Small intestine (tissue), 7 donors: ENCODE results near the gene PHTF2. TPM values are rescaled to one million over a fixed set of nuclear protein-coding genes. Genes with fewer than 3 reads are reported as not detected.

Source experiments
- DNase-seq, 2 donors: peaks; one replicate each; pipeline versions ENCODE4 v3.0.0 to v3.0.0-alpha.2; 2013
- FAIRE-seq: peaks from 2 replicates; lab custom pipeline; 2012; peaks lifted over from hg19 to GRCh38; lab: Jason Lieb, UNC
- H3K27ac ChIP-seq, 3 donors: one replicate each; pipeline ENCODE4 v1.5.1; 2013; ENCODE audit warnings: low read length in 2 of 3, mild to moderate bottlenecking in 2 of 3, control low read depth in 1 of 3, inconsistent platforms in 1 of 3, low read depth in 1 of 3, moderate library complexity in 1 of 3
- H3K27me3 ChIP-seq, 3 donors: one replicate each; pipeline ENCODE4 v1.6.1; 2013; ENCODE audit warnings: low read length in 3 of 3, inconsistent platforms in 1 of 3; ENCODE audit not compliant: control insufficient read depth in 3 of 3, insufficient read depth in 3 of 3
- H3K36me3 ChIP-seq, 3 donors: one replicate each; pipeline ENCODE4 v1.6.1; 2013; ENCODE audit warnings: low read length in 3 of 3, inconsistent platforms in 1 of 3, low read depth in 1 of 3, mild to moderate bottlenecking in 1 of 3, moderate library complexity in 1 of 3; ENCODE audit not compliant: control insufficient read depth in 3 of 3, insufficient read depth in 2 of 3
- H3K4me1 ChIP-seq, 3 donors: one replicate each; pipeline ENCODE4 v1.6.1; 2013; ENCODE audit warnings: low read length in 2 of 3, inconsistent platforms in 1 of 3, low read depth in 1 of 3, mild to moderate bottlenecking in 1 of 3, moderate library complexity in 1 of 3; ENCODE audit not compliant: control insufficient read depth in 3 of 3, insufficient read depth in 2 of 3
- H3K4me3 ChIP-seq, 3 donors: one replicate each; pipeline ENCODE4 v1.5.1; 2013; ENCODE audit warnings: low read length in 3 of 3, control low read depth in 1 of 3, inconsistent platforms in 1 of 3, low read depth in 1 of 3, mild to moderate bottlenecking in 1 of 3, moderate library complexity in 1 of 3
- H3K9me3 ChIP-seq, 2 donors: one replicate each; pipeline ENCODE4 v1.6.1; 2013; ENCODE audit warnings: low read depth in 1 of 2, low read length in 1 of 2; ENCODE audit not compliant: control insufficient read depth in 2 of 2, insufficient read depth in 1 of 2
- WGBS, 3 donors: extraction: QIAGEN DNeasy Blood & Tissue Kit; methylation state at CpG; one replicate each; pipeline ENCODE4 v1.1.7; 2013; 5-methylcytosine and 5-hydroxymethylcytosine counted together
- polyA plus RNA-seq, 4 donors: library from polyadenylated mRNA; stranded (reverse) in 3 of 4; unstranded in 1 of 4; fragments of 200-250 nt in 3 of 4; fragments of 120-200 nt in 1 of 4; gene quantifications; one replicate each; pipeline versions ENCODE4 v1.2.1 to v1.2.3, GENCODE V29; 2013
- donor health status: healthy with polysubstance abuse.
- donor health status: control.
- donor health status: control.
- donor health status: Bipolar disorder and iron deficiency.
- donor health status: healthy.

Gene PHTF2
- polyA plus RNA-seq, 4 donors, result 1.8 to 10.1 (median 2.7) TPM

DNA sequence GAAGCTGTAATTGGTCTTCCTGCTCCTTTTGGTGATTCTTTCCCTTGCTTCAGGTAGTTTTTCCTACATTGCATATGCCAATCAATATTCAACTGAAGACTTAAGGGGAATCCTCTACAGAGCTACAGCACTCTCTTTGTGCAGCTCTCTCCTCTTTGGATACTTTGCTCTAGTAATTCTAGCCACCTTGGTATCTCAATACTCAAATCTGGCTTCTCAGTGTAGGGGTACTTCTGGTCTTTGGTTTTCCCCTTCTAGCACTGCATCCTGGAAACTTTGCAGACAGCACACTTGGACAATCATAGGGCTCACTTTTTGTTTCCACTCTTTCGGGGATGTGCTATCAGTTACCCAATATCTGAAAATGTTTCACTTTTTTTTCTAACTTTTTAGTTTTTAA is 9.9 kb downstream of the PHTF2 start:
- peaks cover 0 to 2% (median 0%) of the 10 kb centered on the region in 3 donors for H3K36me3 ChIP-seq
- DNase-seq (no peak), FAIRE-seq (no peak)
- H3K27me3 ChIP-seq, result no peaks in the 10 kb centered on the region
- H3K4me3 ChIP-seq, result no peak overlapping the region
- peaks cover 0 to 12% of the 10 kb centered on the region in 2 donors for H3K9me3 ChIP-seq
- WGBS, 3 donors, result 84 to 98% (median 90%) methylated on average over 1 of the region's 1 CpG
- H3K4me1 ChIP-seq, result no peaks in the 10 kb centered on the region
- H3K27ac ChIP-seq, result no peak overlapping the region

DNA sequence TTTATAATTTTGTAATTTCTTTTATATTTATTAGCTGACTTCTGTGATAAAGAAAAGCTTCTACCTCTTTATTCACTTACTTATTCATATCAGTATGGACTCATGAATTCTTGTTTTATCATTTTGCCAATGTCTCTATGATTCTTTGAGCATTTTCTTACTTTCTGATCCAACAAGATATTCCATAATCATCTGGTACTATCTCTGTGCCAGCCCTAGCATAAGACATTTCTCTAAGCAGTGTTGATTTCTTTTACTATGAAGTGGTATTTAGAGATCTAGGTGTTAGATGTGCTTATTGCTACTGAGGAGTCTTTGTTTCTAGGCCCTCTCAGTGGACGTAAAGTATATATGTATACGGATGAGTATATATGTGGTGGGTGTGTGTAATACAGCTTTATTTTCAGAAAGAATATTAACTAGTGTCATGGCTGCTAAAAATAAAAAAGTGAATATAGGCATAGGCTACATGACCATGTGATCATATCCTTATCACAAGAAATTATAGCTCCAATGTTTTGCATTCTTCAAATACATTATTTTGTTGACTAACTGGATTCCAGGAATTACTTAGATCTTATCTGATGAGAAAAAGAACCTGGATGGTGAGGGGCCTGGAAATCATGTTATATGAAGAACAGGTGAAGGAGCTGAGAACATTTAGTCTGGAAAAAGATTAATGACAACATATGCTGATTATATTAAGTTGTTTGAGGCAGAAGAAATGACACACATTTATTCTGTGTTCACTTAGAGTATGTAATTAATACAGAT is 13.1 kb downstream of the PHTF2 start:
- DNase-seq (no peak), FAIRE-seq (no peak)
- H3K9me3 ChIP-seq, result peaks cover 0 to 11% of the 10 kb centered on the region in 2 donors
- no peaks in the 10 kb centered on the region for H3K27me3 ChIP-seq
- 93 to 99% (median 96%) methylated on average over 2 of the region's 2 CpGs for WGBS, 3 donors
- no peaks in the 10 kb centered on the region for H3K4me1 ChIP-seq
- H3K36me3 ChIP-seq, result no peaks in the 10 kb centered on the region
- H3K4me3 ChIP-seq, result no peak overlapping the region
- no peak overlapping the region for H3K27ac ChIP-seq

DNA sequence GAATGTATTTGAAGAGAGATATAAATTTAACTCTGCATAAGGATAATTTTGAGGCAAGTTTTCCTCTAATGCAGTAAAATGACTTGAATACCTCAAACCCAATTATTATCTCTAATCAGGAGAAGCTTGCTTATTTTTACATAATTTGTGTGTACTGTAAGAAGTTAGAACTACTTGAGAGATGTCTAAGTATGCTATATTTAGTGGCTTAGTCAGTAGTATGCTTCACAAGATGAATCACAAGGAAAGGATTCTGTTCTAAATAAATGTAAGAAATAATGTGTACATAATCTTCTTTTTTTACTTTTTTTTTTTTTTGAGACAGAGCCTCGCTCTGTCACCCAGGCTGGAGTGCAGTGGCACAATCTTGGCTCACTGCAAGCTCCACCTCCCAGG is 13.7 kb downstream of the PHTF2 start:
- H3K9me3 ChIP-seq, result peaks cover 0 to 12% of the 10 kb centered on the region in 2 donors
- H3K36me3 ChIP-seq, result no peaks in the 10 kb centered on the region
- H3K27ac ChIP-seq, result no peak overlapping the region
- no peaks in the 10 kb centered on the region for H3K4me1 ChIP-seq
- H3K4me3 ChIP-seq, result no peak overlapping the region
- H3K27me3 ChIP-seq, result no peaks in the 10 kb centered on the region
- WGBS, 3 donors, result 88 to 100% (median 100%) methylated on average over 1 of the region's 1 CpG
- FAIRE-seq (no peak), DNase-seq (no peak)

DNA sequence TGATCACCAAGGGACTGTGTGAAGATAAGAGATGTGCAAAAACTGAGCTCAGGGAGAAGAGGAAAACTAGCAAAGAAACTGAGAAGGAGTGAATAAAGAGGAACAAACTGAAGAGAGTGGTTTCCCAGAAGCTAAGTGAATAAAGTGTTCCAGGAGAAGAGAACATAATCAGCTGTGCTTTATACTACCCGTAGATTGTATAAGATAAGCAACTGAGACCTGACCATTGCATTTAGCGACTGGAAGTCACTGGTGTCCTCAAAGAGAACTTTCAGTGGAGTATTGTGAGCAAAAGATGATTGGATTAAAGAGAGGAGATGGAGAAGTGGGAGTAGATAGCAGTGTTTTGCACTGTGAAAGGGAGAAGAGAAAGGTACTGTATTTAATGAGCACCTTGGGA is 14.6 kb downstream of the PHTF2 start:
- H3K36me3 ChIP-seq, result no peaks in the 10 kb centered on the region
- FAIRE-seq (no peak), DNase-seq (no peak)
- H3K4me3 ChIP-seq, result no peak overlapping the region
- H3K4me1 ChIP-seq, result no peaks in the 10 kb centered on the region
- H3K27ac ChIP-seq, result no peak overlapping the region
- H3K27me3 ChIP-seq, result no peaks in the 10 kb centered on the region
- peaks cover 0 to 19% of the 10 kb centered on the region in 2 donors for H3K9me3 ChIP-seq
- 82 to 93% (median 92%) methylated on average over 2 of the region's 2 CpGs for WGBS, 3 donors

DNA sequence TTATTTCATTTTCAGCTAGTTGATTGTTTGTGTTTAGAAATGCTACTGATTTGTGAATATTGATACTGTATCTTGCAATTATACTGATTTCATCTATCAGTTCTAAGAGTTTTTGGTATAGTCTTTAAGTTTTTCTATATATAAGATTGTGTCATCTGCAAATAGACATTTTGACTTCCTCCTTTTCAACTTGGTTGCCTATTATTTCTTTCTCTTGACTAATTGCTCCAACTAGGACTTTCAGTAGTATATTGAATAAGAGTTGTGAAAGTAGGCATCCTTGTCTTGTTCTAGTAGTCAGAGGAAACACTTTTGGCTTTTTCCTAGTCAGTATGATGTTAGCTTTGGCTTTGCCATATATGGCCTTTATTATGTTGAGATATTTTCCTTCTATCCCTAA is 20.4 kb downstream of the PHTF2 start:
- Histone ChIP-seq H3K4me1 (no peaks in the 10 kb centered on the region), H3K27ac (no peak overlapping the region), H3K9me3 (peaks cover 7 to 40% of the 10 kb centered on the region in 2 donors), H3K27me3 (no peaks in the 10 kb centered on the region), H3K36me3 (peaks cover 0 to 9% (median 2%) of the 10 kb centered on the region in 3 donors), H3K4me3 (no peak overlapping the region)
- DNase-seq (no peak), FAIRE-seq (no peak)

DNA sequence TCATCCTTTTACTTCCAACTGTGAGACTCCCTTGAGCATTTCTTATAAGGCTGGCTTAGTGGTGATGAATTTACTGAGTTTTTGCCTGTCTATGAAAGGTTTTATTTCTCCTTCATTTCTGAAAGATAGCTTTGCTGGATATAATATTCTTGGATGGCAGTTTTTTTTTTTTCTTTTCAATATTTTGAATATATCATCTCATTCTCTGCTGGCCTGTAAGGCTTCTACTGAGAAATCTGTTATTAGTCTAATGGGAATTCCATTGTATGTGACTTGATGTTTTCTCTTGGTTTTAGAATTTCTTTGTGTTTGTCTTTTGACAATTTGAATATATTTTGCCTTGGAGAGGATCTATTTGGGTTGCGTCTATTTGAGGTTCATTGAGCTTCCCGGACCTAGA is 22.4 kb downstream of the PHTF2 start:
- no peak overlapping the region for H3K27ac ChIP-seq
- no peak for FAIRE-seq
- no peaks in the 10 kb centered on the region for H3K27me3 ChIP-seq
- H3K36me3 ChIP-seq, result peaks cover 0 to 9% (median 2%) of the 10 kb centered on the region in 3 donors
- H3K9me3 ChIP-seq, result peaks cover 7 to 50% of the 10 kb centered on the region in 2 donors
- 98 to 100% (median 99%) methylated on average over 2 of the region's 2 CpGs for WGBS, 3 donors
- DNase-seq, result no peak
- H3K4me1 ChIP-seq, result no peaks in the 10 kb centered on the region
- no peak overlapping the region for H3K4me3 ChIP-seq

DNA sequence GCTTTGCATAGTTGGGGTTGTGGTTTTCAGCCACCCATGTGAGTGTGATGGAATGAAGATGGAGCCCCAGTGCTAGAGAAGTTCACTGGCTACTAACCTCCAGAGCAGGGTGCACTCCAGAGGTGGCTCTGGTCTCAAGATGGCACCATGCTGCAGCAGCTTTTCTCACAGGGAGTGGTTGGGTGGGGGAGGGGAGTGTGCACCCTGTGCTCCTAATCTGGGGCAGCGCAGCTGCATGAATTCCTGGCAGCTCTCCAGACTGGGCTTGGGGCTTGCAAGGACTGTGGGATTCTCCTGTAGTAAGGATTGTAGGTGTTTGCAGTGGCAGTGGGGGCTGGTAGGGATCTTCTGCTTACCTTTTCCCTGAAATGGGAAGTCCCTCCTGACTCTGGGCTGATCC is 23.7 kb downstream of the PHTF2 start:
- H3K4me1 ChIP-seq, result no peaks in the 10 kb centered on the region
- H3K36me3 ChIP-seq, result peaks cover 0 to 9% (median 2%) of the 10 kb centered on the region in 3 donors
- WGBS, 3 donors, result 0 to 40% (median 30%) methylated on average over 1 of the region's 1 CpG
- peaks cover 7 to 52% of the 10 kb centered on the region in 2 donors for H3K9me3 ChIP-seq
- H3K4me3 ChIP-seq, result no peak overlapping the region
- H3K27ac ChIP-seq, result no peak overlapping the region
- no peaks in the 10 kb centered on the region for H3K27me3 ChIP-seq
- no peak for DNase-seq
- FAIRE-seq, result no peak

DNA sequence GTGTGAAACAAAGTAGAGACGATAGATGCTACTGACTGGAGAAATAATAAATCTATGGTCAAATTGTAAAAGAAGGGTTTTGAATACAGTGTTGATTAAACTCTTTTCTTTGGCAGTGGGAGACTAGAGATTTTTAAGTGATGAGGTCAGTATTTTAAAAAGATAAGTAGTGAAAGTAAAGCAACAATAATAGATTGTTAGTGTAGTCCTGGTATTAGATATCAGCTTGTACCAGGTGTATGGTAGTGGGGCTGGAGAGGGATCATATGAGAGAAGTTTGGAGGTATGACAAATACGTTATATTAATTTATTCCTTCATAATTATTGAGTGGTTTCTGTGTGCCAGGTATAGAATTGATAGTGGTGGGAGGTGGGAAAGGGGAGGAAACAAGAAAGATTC is 25.2 kb downstream of the PHTF2 start:
- H3K4me1 ChIP-seq, result no peaks in the 10 kb centered on the region
- H3K27ac ChIP-seq, result no peak overlapping the region
- FAIRE-seq, result no peak
- H3K36me3 ChIP-seq, result peaks cover 0 to 9% (median 2%) of the 10 kb centered on the region in 3 donors
- H3K4me3 ChIP-seq, result no peak overlapping the region
- peaks cover 7 to 46% of the 10 kb centered on the region in 2 donors for H3K9me3 ChIP-seq
- DNase-seq, result no peak
- H3K27me3 ChIP-seq, result no peaks in the 10 kb centered on the region
- 89 to 95% (median 95%) methylated on average over 2 of the region's 2 CpGs for WGBS, 3 donors
